A673 (cell line): Measurements from ENCODE around the gene GNAS.

Experiments used
- EZH2 ChIP-seq: fragments of 200-600 bp; sonication (generic); IDR thresholded peaks from 2 replicates; pipeline ENCODE4 v1.6.1; 2017; ENCODE audit warnings: borderline replicate concordance, low read depth, mild to moderate bottlenecking, mixed read lengths, antibody characterized with exemption, low read length; ENCODE audit not compliant: poor library complexity, severe bottlenecking
- TF ChIP-seq, protein P1 (sequence below): fragments of 300-800, 200-600 bp; sonication (generic); conservative IDR thresholded peaks from 2 replicates; pipeline ENCODE4 v1.5.1; 2017; ENCODE audit warnings: low read depth, mild to moderate bottlenecking, antibody characterized with exemption, low read length, moderate library complexity, mixed read lengths

DNA sequence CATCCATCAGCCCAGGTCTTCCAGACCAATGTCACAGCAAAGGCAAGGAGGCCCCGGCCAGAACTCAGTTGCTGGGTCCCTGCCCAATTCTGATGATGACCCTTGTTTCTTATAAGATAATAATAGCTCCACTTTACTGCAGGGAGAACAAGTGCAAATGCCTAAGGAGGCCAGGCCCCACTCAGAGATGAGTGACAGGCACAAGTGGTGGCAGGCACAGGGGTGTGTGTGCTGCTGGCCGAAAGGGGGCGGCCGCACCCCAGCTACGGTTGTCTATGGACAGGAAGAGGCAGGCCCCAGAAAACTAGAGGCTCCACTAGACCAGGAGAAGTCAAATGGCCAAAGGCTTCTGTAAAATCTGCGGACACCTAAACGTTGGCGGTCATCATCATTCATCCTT is 30.4 kb upstream of the GNAS start:
- TF ChIP-seq, protein P1, sequence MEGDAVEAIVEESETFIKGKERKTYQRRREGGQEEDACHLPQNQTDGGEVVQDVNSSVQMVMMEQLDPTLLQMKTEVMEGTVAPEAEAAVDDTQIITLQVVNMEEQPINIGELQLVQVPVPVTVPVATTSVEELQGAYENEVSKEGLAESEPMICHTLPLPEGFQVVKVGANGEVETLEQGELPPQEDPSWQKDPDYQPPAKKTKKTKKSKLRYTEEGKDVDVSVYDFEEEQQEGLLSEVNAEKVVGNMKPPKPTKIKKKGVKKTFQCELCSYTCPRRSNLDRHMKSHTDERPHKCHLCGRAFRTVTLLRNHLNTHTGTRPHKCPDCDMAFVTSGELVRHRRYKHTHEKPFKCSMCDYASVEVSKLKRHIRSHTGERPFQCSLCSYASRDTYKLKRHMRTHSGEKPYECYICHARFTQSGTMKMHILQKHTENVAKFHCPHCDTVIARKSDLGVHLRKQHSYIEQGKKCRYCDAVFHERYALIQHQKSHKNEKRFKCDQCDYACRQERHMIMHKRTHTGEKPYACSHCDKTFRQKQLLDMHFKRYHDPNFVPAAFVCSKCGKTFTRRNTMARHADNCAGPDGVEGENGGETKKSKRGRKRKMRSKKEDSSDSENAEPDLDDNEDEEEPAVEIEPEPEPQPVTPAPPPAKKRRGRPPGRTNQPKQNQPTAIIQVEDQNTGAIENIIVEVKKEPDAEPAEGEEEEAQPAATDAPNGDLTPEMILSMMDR: no peak
- TF ChIP-seq EZH2: no peak
